GM18867 (cell line): ENCODE data around the gene IBSP.
A peak's percentile ranks its signal among the peaks of the same experiment; 100 is the strongest.

Experiments used
- ATAC-seq: cut with Tn5 transposase; IDR thresholded peaks from one replicate; pipeline ENCODE4 v1.9.1; 2021; ENCODE audit warnings: mild to moderate bottlenecking, moderate library complexity; ENCODE audit not compliant: unreplicated experiment

Gene IBSP

DNA sequence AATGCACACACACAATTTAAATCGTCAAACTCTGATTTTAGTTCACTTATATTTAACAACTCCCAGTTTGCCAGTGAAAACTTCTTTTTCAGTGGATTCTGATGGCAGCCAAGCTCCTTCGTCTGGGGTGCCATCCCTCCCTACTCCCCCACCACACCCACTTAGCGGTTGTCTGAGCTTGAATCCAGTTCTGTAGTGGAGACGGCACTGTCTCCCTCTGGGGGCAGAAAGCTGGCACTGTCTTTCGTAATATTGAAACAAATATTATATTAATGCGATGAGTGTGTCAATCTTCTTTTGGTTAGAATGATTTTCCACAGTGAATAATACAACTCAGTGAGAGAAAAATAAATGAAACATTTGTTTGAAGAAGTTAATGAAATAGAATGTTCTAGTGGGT lies 38.9 kb downstream of the IBSP start:
- ATAC-seq = no peak

DNA sequence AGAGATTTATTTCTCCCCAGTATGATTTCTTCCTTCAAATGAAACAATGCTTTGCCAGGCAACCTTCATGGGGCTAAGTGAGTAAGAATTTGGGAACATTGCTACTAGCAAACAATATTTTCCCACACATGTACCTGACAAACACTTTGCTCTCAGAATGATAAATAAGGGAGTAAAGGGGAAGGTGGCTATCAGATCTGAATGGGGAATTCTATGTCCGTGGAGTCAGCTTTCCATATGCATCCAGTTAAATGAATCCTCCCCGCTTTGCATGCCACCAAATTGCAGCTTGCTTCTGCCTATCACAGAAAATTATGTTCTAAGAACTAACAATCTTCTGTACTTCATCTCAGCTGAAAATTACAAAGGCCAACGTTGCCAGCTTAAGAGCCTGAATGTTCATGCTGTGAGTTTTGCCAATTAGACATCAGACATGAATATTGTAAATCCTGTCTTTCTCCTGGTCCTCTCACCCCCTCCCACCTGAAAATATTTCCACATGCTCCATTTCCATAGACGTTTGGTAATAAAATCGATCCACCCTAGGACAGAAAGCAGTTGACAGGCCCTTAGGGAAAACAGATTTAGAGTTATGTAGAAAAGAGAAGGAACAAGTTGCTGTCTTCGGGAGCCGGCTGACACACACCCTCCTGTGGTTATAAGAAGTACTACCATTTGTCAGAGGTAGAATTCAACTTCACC lies 39.7 kb downstream of the IBSP start:
- ATAC-seq = peak; percentile 80

DNA sequence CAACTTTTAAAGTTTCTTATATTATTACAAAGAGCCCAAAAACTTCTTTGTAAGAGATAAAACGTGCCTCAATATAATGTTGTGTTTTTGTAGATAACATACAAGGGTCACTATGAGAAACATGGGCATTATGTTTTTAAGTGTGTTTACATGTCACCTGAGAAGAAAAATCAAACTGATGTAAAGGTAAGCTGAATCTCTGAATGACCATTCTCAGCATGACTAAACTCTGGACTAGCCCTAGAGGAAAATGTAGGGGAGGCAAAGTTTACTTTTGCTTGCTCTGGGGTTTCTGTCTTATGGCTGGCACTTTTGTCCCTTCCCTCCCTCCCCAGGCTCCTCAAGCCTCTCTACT lies 40.2 kb downstream of the IBSP start:
- no peak for ATAC-seq

DNA sequence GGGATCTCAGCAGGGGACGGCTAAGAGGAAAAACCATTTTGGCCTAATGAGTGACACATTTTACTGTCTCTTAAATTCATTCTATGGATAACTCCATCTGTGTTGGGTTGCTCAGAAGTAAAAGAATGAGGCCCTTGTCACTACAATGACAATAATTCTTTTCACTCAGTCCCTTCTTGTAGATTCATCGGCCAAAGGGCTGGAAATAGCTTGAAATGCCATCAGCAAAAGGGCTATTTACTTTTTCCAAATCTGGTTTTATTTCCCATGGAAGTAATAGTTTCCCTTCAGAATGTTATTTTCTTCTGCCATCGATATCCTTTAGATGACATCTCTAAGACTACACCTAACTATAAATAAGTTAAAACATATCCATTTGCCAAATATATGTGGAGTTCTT lies 40.8 kb downstream of the IBSP start:
- no peak for ATAC-seq

DNA sequence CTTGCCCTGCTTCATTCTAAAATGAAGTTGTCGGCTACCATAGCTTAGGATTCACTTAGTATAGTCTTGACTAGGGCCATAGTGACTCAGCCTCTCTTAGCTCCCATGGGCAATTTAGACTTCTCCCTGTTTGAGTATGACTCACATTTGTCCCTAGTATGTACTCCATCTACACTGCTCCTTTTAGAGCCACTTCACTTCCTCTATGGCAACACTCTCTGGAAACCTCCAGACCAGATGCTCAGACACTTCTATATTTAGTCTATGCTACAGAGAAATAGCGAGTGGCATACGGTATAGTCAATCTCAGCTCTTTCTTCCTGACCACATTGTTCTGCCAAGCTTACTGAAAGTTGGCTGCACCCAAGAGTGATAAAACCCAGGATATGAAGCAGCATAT lies 44.6 kb downstream of the IBSP start:
- no peak for ATAC-seq

DNA sequence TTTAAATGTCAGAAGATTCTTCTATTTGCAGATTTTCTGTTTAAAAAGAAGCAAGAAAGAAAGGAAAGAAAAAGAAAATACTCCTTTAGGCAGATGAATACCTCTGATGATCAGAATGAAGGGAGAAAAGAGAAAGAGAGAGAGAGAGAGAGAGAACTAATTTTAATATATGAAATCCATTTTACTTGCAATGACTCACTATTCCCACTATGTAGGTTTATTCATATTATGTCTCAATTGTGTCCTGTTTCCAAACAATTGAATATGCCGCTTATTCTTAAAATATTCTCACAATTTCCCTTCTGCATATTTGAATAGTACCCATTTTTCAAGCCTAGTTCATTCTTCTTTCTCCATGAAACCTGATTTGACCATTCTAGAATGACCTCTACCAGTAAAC lies 45.1 kb downstream of the IBSP start:
- no peak for ATAC-seq

DNA sequence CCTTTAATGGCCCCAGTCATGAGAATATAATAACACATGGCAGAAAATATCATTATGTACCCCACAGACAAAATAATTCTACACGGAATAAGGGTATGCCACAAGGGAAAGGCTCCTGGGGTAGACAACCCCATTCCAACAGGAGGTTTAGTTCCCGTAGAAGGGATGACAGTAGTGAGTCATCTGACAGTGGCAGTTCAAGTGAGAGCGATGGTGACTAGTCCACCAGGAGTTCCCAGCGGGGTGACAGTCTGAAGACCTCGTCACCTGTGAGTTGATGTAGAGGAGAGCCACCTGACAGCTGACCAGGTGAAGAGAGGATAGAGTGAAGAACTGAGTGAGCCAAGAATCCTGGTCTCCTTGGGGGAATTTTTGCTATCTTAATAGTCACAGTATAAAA lies 46.9 kb downstream of the IBSP start:
- no peak for ATAC-seq

DNA sequence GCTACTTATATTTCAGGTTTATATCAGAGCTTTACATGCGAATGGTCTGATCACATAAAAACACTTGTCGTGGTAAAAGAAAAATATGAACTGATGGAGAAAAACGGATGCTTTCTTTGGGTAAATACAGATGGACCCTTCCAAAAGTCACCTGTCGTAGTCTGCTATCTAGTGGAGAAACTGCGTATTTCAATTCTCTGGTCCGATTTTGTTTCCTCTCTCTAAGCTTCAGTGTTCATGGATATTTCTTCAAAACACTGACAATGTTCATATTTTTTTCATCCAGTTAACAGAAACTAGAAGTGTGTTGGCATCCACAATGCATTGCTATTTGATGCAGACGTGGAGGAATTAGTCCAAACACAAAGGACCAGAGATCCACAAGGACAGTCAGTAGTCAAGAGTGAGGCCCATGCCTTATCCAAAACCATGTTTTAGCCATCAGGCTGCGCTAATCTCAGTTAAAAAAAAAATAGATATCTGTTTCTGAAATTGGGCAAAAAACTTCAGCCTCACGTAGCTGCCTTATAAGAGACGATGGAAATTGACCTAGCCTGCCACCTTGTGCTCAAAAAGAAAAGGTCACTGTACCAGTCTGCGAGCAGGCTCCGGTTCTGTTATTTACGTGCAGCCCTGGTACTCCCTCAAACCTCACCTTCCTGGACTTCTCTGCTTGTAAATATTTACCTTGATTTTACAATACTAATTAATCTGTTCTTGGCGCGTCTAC lies 49.4 kb downstream of the IBSP start:
- peak; percentile 95 for ATAC-seq

DNA sequence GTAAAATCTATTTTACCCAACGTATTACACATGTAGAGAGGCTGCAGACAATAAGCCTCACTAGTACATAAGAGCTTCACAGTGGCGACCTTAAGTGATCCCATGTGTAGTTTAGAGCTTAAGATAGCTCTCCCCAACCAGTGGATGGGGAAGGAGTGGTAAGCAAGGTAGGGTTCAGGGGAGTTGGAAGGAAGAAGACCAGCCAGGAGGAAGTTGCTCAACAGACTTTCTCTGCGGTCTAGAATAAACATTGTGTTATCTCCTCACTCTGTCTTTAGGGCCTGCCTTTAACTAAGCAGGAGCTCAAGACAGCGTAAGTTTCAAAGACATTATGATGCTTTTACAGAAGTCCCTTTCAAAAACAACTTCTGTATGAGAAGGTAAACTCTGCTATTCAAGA lies 50.3 kb downstream of the IBSP start:
- no peak for ATAC-seq

DNA sequence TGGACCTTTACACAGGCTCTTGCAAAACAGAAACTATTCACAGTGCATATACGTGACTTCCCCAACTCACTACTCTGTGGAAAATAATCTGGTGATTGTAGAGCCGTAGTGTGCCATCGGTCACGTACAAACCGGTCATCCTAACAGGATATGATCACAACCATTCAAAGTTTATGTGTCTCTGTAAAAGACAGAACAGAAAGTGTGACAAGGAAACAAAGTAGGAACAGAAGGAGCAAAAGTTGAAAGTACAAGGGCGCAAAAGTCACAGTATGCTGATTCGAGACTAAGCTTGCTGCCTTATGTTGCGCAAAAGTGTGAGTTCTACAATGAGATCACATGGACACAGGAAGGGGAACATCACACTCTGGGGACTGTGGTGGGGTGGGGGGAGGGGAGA lies 52.0 kb downstream of the IBSP start:
- no peak for ATAC-seq

DNA sequence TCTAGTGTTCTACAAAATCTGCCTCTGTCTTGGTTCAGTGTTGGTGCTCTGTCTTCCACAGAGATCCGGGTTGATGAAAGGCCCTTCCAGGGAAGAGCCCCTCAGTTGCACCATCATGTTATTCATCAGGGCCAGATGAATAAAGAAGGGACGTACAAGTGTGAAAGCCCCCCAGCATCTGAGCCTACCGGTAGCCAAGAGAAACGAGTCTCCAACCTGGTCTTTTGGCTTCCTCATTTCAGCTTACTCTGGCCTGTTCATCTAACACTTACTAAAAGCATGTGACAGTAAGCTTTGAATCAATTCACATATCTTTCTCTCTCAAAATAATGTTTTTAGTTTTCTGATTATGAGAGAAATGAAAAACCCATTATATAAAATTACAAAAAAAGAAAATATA lies 52.6 kb downstream of the IBSP start:
- ATAC-seq = no peak

DNA sequence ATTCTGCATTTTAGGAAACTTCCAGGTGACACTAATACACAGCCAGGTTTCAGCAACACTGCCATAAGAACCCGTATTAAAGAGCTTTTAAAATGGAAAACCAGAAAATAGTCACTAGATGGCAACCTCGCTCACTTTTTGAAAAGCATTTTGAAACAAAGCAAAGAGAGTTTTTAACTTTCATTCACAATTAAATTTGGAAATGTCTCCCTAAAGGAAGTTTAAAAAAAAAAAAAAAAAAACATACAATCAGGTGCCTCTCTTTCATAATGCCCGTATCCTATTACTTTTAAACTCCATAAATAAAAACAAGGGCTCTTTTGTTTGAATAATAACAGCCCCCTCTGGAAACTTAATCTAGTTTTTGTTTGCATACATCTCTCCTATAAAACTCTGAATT lies 53.8 kb downstream of the IBSP start:
- ATAC-seq = no peak

DNA sequence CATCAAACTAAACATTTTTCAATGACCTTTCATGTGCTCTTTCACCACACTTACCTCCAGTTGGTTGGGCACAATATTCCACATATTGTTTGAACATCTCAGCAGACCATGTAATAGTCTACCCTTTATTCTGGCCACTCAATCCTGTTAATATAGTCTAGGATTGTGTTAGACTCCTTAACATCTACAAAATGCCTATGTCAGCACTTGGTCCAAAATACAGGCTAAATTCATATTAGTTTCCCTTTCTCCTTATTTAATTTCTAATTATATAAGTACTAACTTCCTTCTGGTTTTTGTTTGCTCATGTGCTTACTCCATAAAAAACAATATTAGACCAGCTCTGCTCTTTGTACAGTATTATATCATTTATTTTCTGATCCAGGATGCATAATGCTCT lies 54.5 kb downstream of the IBSP start:
- no peak for ATAC-seq

DNA sequence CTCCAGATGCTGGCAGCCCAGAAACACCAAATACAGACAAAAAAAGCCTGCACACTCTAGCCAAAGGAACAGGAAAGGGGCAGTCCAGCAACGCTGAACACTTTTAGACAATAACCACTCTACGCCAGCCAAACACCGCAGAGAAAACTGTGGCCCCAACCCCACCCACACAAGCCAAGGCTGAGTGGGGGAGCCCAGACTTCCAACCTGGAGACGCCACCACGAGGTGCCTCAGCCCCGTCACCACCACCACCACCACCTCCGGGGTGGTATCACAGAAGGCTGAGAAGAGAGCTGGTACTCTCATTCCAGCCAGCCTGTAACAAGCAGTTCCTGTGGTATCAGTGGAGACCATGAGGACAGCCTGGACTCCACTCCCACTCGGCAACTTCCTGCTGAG lies 56.2 kb downstream of the IBSP start:
- ATAC-seq = no peak

DNA sequence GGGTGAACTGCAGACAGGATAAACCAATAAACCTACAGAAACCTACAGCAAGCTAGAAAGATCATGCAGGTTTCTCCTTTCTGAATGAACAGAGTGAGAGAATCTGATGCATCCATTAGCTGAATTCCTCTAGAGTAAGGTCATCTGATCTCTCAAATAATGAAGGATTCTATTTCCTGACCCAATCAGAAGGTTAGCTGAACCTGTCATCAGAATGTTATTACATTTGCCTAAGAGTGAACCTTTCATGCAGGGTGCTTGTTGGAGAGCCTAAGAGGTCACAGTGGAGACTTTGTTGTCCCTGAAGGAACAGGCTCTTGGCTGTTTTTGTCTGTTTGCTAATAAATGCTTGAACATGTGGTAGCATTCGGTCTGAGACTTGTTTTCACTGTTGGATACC lies 57.5 kb downstream of the IBSP start:
- ATAC-seq = no peak

DNA sequence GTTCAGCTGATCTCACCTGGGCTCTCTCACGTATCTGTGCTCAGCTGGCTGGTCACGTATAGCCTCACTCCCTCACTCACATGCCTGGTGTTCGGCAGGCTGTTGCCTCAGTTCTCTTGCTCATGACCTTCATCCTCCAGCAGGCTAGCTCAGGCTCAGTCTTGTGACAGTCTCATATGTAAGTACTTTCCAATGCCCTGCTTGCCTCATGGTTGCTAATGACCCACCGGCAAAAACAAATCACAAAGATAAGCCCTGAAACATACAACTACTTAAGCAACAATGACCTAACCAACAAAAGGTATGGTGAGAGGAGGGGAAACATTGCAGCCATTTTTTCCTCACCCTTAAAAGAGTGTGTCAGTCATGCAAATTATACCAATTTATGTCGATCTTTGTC lies 58.4 kb downstream of the IBSP start:
- ATAC-seq = no peak
